ENCODE measurements around the gene P2RX4. TPM values are rescaled to one million over a fixed set of nuclear protein-coding genes. Genes with fewer than 3 reads are reported as not detected.

P2RX4 gene
- total and polyA plus RNA-seq, 12 donors, result 3.7 to 12.6 (median 5.5) TPM

DNA sequence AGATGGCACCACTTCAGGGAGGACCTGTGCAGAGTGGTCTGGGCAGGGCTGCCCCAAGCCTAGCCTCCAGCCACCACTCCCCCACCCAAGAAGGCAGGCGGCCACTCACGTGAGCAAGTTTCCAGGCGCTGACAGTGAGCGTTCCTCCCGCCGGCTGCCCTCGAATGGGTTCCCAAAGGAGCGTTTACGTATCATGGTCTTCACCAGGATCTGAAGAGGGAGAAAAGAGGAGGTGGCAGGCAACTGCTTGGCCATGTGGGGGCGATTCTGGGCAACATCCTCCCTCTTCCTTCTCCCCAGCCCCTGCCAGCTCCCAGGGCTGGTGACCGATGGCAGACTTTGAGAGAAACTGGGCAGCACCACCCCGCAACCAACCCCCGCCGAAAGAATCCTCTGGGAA lies 35.1 kb downstream of the P2RX4 start:
- TF ChIP-seq, protein P1, sequence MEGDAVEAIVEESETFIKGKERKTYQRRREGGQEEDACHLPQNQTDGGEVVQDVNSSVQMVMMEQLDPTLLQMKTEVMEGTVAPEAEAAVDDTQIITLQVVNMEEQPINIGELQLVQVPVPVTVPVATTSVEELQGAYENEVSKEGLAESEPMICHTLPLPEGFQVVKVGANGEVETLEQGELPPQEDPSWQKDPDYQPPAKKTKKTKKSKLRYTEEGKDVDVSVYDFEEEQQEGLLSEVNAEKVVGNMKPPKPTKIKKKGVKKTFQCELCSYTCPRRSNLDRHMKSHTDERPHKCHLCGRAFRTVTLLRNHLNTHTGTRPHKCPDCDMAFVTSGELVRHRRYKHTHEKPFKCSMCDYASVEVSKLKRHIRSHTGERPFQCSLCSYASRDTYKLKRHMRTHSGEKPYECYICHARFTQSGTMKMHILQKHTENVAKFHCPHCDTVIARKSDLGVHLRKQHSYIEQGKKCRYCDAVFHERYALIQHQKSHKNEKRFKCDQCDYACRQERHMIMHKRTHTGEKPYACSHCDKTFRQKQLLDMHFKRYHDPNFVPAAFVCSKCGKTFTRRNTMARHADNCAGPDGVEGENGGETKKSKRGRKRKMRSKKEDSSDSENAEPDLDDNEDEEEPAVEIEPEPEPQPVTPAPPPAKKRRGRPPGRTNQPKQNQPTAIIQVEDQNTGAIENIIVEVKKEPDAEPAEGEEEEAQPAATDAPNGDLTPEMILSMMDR (IDR thresholded peaks at IDR 0.05), result no peak
- Histone ChIP-seq H3K36me3 (peaks cover 0 to 86% (median 27%) of the 10 kb centered on the region in 9 donors), H3K4me1 (peaks cover 0 to 18% (median 6%) of the 10 kb centered on the region in 9 donors)

DNA sequence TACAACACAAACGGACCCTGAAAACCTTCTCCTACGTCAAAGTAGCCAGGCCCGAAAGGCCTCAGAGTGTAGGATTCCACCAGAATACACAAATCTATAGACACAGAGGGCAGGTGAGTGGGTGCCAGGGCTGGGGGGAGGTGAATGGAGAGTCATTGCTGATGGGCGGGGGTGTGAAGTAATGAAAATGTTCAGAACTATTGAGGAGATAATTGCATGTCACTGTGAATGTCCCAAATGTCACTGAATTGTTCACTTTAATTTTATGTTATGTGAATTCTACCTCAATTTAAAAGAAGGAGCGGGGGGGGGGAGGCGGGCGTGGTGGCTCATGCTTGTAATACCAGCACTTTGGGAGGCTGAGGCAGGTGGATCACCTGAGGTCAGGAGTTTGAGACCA lies 36.0 kb downstream of the P2RX4 start:
- DNase-seq (no peak), ATAC-seq (no peak)
- Histone ChIP-seq H3K4me3 (no peak overlapping the region), H3K36me3 (peaks cover 0 to 91% (median 30%) of the 10 kb centered on the region in 9 donors), H3K4me1 (peaks cover 0 to 9% (median 4%) of the 10 kb centered on the region in 9 donors), H3K27ac (no peak overlapping the region), H3K27me3 (no peaks in the 10 kb centered on the region), H3K9me3 (no peaks in the 10 kb centered on the region)
- TF ChIP-seq, protein P1 (IDR thresholded peaks at IDR 0.05), result no peak
- 90 to 99% methylated on average over 7 of the region's 7 CpGs for WGBS, 2 donors
- intact Hi-C loops (cut with DNase I), result no loop called here

More for the DNA sequence above, 35.1 kb downstream of the P2RX4 start:
- ATAC-seq (no peak), DNase-seq (no peak)
- H3K27me3 ChIP-seq, result no peaks in the 10 kb centered on the region
- 86 to 92% methylated on average over 13 to 14 of the region's 14 CpGs for WGBS, 2 donors
- no peak overlapping the region for H3K27ac ChIP-seq
- no peak overlapping the region for H3K4me3 ChIP-seq
- no peaks in the 10 kb centered on the region for H3K9me3 ChIP-seq
- intact Hi-C loops (cut with DNase I), result no loop called here

DNA sequence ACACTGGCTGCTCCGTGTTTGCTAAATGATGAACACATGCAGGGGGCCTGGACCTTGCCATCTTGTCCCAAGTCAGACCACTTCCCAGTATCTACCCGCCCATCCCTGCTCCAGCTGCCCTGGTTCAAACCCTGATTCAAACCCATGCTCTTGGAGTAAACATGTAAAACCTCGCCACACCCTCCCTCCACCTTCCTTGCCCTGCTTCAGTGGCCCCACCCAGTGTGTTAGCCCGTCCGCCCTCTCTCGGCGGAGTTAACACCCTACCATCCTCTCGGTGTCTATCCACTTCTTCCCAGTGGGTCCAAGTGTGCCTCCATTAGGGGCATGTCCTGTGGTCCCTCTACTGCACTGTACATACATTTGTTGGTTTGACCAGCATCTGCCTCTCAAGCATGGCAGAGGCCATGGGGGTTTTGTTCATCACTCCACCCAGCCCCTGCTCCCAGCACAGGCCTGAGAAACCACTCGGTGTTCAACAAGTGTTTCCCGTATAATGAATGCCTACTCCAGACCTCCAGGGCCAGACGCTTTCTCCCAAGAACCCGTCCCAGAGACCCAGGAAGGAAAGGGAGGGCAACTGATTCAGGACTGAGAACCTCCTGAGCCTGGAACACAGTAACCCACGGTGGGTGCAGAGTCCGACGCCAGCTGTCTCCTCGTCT lies 37.1 kb downstream of the P2RX4 start:
- no peak overlapping the region for H3K27ac ChIP-seq
- H3K27me3 ChIP-seq, result no peaks in the 10 kb centered on the region
- no peaks in the 10 kb centered on the region for H3K4me1 ChIP-seq
- whole genome bisulfite sequencing, 2 donors, result 94 to 96% methylated on average over 16 of the region's 16 CpGs
- ATAC-seq (no peak), DNase-seq (no peak)
- H3K4me3 ChIP-seq, result no peak overlapping the region
- TF ChIP-seq, protein P1 (IDR thresholded peaks at IDR 0.05), result no peak
- peaks cover 0 to 93% (median 30%) of the 10 kb centered on the region in 9 donors for H3K36me3 ChIP-seq
- H3K9me3 ChIP-seq, result no peaks in the 10 kb centered on the region
- intact Hi-C loops (cut with DNase I), result no loop called here

DNA sequence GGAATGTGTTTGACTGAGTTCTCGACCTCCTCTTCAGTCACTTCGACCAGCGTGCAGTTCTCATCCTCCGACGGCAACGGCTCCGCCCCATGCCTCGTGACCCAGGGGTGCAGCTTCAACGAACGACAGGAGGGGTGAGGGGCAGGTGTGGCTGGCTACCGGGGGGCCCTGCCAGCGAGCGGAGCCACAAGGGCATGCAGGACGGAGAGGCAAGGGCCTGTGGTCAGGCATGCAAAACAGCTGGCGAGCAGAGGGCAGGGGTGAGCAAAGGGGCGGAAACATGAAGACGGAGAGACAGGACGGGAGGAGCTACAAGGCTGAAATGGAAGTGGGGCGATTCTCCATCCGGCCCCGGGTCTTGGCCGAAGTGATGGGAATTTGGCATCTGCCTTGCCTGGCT lies 38.7 kb downstream of the P2RX4 start:
- Histone ChIP-seq H3K4me3 (no peak overlapping the region), H3K36me3 (peaks cover 0 to 96% (median 42%) of the 10 kb centered on the region in 9 donors)
- no peak for ATAC-seq

More for the DNA sequence above, 38.7 kb downstream of the P2RX4 start:
- Histone ChIP-seq H3K27ac (no peak overlapping the region), H3K4me1 (no peaks in the 10 kb centered on the region), H3K27me3 (no peaks in the 10 kb centered on the region), H3K9me3 (no peaks in the 10 kb centered on the region)
- DNase-seq, result no peak
- TF ChIP-seq, protein P1 (IDR thresholded peaks at IDR 0.05), result no peak
- WGBS, 2 donors, result 92 to 94% methylated on average over 22 of the region's 22 CpGs
- intact Hi-C loops (cut with DNase I), result no loop called here
